Measurements from ENCODE around the gene BBS7. TPM values are rescaled to one million over a fixed set of nuclear protein-coding genes. Genes with fewer than 3 reads are reported as not detected.

Gene BBS7
- total and polyA plus RNA-seq, 9 of the 15 experiments (the other 6 are each of a cell fraction or from before 2014, with no cell fraction given): 13.4 to 25.8 (median 16.4) TPM

DNA sequence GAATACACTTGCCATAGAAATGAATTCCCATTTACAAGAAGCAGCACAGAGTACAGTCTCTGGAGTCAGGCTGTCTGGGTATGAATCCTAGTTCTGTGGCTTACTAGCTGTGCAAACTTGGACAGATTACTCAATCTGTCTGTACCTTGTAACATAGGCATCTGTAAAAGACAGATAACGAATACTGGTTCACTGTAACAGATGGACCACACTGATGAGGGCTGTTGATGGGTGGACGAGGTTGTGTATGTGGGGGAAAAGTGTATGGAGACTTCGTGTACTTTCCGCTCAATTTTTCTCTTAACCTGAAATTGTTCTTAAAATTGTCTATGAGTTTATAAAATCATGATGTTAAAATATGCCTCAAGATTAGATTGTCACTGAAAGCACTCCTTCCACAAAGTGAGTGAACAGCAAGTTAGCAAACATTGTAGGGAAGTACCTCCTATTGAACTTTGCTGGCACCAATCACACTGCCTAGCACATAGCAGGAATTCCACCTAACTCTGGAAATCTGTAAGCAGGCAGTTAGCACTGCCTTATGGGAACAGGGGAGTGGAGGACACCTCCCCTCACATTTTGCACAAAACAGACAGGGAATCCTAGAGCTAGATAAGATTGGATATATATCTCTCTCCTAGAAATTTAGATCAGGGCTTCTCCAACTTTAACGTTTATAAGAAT lies 75.6 kb downstream of the BBS7 start (continued):
- TF ChIP-seq FOXM1 (IDR thresholded peaks at IDR 0.05; ENCODE audit: low read depth) (peak; percentile 93), FOXM1 (CRISPR knock-in tag; IDR thresholded peaks at IDR 0.05; ENCODE audit: low read depth) (no peak), BCOR (IDR thresholded peaks at IDR 0.05) (peak; percentile 89), MAZ (CRISPR knock-in tag; conservative IDR thresholded peaks at IDR 0.05 in 1 of 2, IDR thresholded peaks at IDR 0.05 in 1 of 2) (peak; percentile 19 to 36; a peak in 1 of 4 replicates), ZNF785 (CRISPR knock-in tag; IDR thresholded peaks at IDR 0.05) (no peak), HMG20A (CRISPR knock-in tag; conservative IDR thresholded peaks at IDR 0.05) (no peak), FOXJ3 (CRISPR knock-in tag; IDR thresholded peaks at IDR 0.05) (no peak), ARID2 (IDR thresholded peaks at IDR 0.05) (no peak), HLTF (IDR thresholded peaks at IDR 0.05) (0 out of 2 replicates have a peak, but pooled peaks have one; percentile 70), POLR2H (tag; IDR thresholded peaks at IDR 0.05; ENCODE audit: low read depth) (no peak), ZNF584 (CRISPR knock-in tag; IDR thresholded peaks at IDR 0.05; ENCODE audit: low read depth) (no peak), SMARCA5 (IDR thresholded peaks at IDR 0.05) (peak; percentile 89; the same call in 1 of the 2 replicates), FOXA1 (IDR thresholded peaks at IDR 0.05; ENCODE audit: borderline replicate concordance) (no peak), CHD4 (IDR thresholded peaks at IDR 0.05; ENCODE audit: insufficient read depth, insufficient replicate concordance, low read depth, low read length, poor library complexity, severe bottlenecking) (no peak), TFAM (CRISPR knock-in tag; conservative IDR thresholded peaks at IDR 0.05) (no peak), POLR3A (IDR thresholded peaks at IDR 0.05; ENCODE audit: borderline replicate concordance, extremely low read depth, insufficient read depth, insufficient read length) (no peak), C11orf30 (IDR thresholded peaks at IDR 0.05; ENCODE audit: low read depth) (no peak), PTTG1 (tag; IDR thresholded peaks at IDR 0.05; ENCODE audit: low read depth) (no peak), SP2 (IDR thresholded peaks at IDR 0.05; ENCODE audit: extremely low read depth, low read depth, low read length, poor library complexity, severe bottlenecking) (no peak), ZSCAN29 (IDR thresholded peaks at IDR 0.05) (no peak), CREB1 (IDR thresholded peaks at IDR 0.05) (peak; percentile 59; the same call in 1 of the 2 replicates), CREB1 (CRISPR knock-in tag; IDR thresholded peaks at IDR 0.05) (no peak), BMI1 (IDR thresholded peaks at IDR 0.05; ENCODE audit: low read length) (no peak)
- TF ChIP-seq, protein P1, sequence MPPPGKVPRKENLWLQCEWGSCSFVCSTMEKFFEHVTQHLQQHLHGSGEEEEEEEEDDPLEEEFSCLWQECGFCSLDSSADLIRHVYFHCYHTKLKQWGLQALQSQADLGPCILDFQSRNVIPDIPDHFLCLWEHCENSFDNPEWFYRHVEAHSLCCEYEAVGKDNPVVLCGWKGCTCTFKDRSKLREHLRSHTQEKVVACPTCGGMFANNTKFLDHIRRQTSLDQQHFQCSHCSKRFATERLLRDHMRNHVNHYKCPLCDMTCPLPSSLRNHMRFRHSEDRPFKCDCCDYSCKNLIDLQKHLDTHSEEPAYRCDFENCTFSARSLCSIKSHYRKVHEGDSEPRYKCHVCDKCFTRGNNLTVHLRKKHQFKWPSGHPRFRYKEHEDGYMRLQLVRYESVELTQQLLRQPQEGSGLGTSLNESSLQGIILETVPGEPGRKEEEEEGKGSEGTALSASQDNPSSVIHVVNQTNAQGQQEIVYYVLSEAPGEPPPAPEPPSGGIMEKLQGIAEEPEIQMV (tag; conservative IDR thresholded peaks at IDR 0.05; ENCODE audit: low read depth): no peak
